A549 (cell line): ENCODE measurements around the gene INO80. TPM values are rescaled to one million over a fixed set of nuclear protein-coding genes. Genes with fewer than 3 reads are reported as not detected.

Experiments
- ATAC-seq, 2 experiments: fragments of 200-7000 bp in 1 of 2; fragments of >200 bp in 1 of 2; cut with Nextera tagmentation in 1 of 2; cut with Tn5 transposase in 1 of 2; 3 replicates each; pipeline versions ENCODE4 v1.8.0 to v1.9.1; 2018 to 2020; ENCODE audit warnings: mild to moderate bottlenecking in 1 of 2, moderate library complexity in 1 of 2
- CTCF ChIA-PET: fragments of 300-600 bp; sonication (Branson Sonifier 250); formaldehyde crosslinking; extraction: SDS; loops from one replicate; lab custom pipeline; 2021; ENCODE audit warnings: antibody characterized with exemption, inconsistent platforms; lab: Yijun Ruan, JAX
- POLR2A ChIA-PET: fragments of 350-600 bp; formaldehyde crosslinking; extraction: SDS; loops from one replicate; lab custom pipeline; 2021; ENCODE audit warnings: antibody characterized with exemption, inconsistent platforms; lab: Yijun Ruan, JAX
- DNase-seq, 2 experiments: peaks; one replicate each; pipeline versions ENCODE4 v3.0.0 to v3.0.0-alpha.2; 2011 to 2016; ENCODE audit warnings: low read depth in 1 of 2, low spot score in 1 of 2
- FAIRE-seq: peaks from 2 replicates; lab custom pipeline; 2011; peaks lifted over from hg19 to GRCh38; lab: Jason Lieb, UNC
- H3K27ac ChIP-seq, 2 experiments: fragments of >200 bp; sonication (Bioruptor Twin); formaldehyde crosslinking; 3 replicates each; pipeline ENCODE4 v1.5.1; 2016 to 2017
- H3K4me1 ChIP-seq: fragments of >200 bp; sonication (Bioruptor Twin); formaldehyde crosslinking; 3 replicates; pipeline ENCODE4 v1.6.1; 2016
- H3K4me2 ChIP-seq: fragments of >200 bp; sonication (Bioruptor Twin); formaldehyde crosslinking; 3 replicates; pipeline ENCODE4 v1.6.1; 2016
- H3K4me3 ChIP-seq: fragments of >200 bp; sonication (Bioruptor Twin); formaldehyde crosslinking; 3 replicates; pipeline ENCODE4 v1.5.1; 2016
- H3K9me3 ChIP-seq: fragments of >200 bp; sonication (Bioruptor Twin); formaldehyde crosslinking; 3 replicates; pipeline ENCODE4 v1.6.1; 2016
- BHLHE40 ChIP-seq: IDR thresholded peaks from 2 replicates; pipeline ENCODE4 v1.6.1; 2012; ENCODE audit warnings: low read depth, low read length, inconsistent platforms
- CBX2 ChIP-seq: fragments of 200-600 bp; sonication (generic); IDR thresholded peaks from 2 replicates; pipeline ENCODE4 v1.6.1; 2016; ENCODE audit warnings: low read depth, mild to moderate bottlenecking, borderline replicate concordance
- CEBPB ChIP-seq, 2 experiments: fragments of >200 bp in 1 of 2; sonication (Bioruptor Twin) in 1 of 2; formaldehyde crosslinking in 1 of 2; IDR thresholded peaks; 2 replicates each; pipeline ENCODE4 v1.6.1; 2012 to 2016
- CHD2 ChIP-seq: fragments of 150-350 bp; IDR thresholded peaks from 2 replicates; pipeline ENCODE4 v1.6.1; 2014; ENCODE audit warnings: low read length; ENCODE audit not compliant: partially characterized antibody
- CHD4 ChIP-seq: fragments of 200-600 bp; sonication (generic); IDR thresholded peaks from 2 replicates; pipeline ENCODE4 v1.6.1; 2016; ENCODE audit warnings: antibody characterized with exemption, mild to moderate bottlenecking, borderline replicate concordance
- ESRRA ChIP-seq: fragments of 150-350 bp; IDR thresholded peaks from 2 replicates; pipeline ENCODE4 v1.6.1; 2014; ENCODE audit warnings: mild to moderate bottlenecking, low read length, borderline replicate concordance
- FOXS1 ChIP-seq: fragments of 250-450 bp; sonication (Bioruptor Pico); IDR thresholded peaks from 2 replicates; pipeline ENCODE4 v1.5.0; 2020; ENCODE audit warnings: mild to moderate bottlenecking, moderate library complexity
- HDAC2 ChIP-seq: fragments of 200-600 bp; sonication (generic); IDR thresholded peaks from 2 replicates; pipeline ENCODE4 v1.6.1; 2016
- HEYL ChIP-seq: fragments of 250-450 bp; sonication (Bioruptor Pico); IDR thresholded peaks from 2 replicates; pipeline ENCODE4 v1.8.0; 2021; ENCODE audit warnings: mild to moderate bottlenecking, moderate library complexity
- HOXB5 ChIP-seq: fragments of 250-450 bp; sonication (Bioruptor Pico); IDR thresholded peaks from 2 replicates; pipeline ENCODE4 v1.5.0; 2020; ENCODE audit warnings: mild to moderate bottlenecking, moderate library complexity
- JUNB ChIP-seq: fragments of >200 bp; sonication (Bioruptor Twin); formaldehyde crosslinking; IDR thresholded peaks from 2 replicates; pipeline ENCODE4 v1.6.1; 2016
- MAZ ChIP-seq: fragments of 150-350 bp; IDR thresholded peaks from 2 replicates; pipeline ENCODE4 v1.6.1; 2014; ENCODE audit warnings: antibody characterized with exemption, low read depth, low read length, borderline replicate concordance
- NFE2L2 ChIP-seq: fragments of 150-350 bp; conservative IDR thresholded peaks from 2 replicates; pipeline ENCODE4 v1.6.1; 2014; ENCODE audit warnings: low read length
- NPAS2 ChIP-seq: fragments of 250-450 bp; sonication (Bioruptor Pico); IDR thresholded peaks from 2 replicates; pipeline ENCODE4 v1.8.0; 2022; ENCODE audit warnings: mild to moderate bottlenecking, moderate library complexity, borderline replicate concordance
- NR3C1 ChIP-seq: fragments of >200 bp; sonication (Bioruptor Twin); formaldehyde crosslinking; IDR thresholded peaks from 3 replicates; pipeline ENCODE4 v1.6.1; 2017
- RAD21 ChIP-seq, 2 experiments: fragments of >200 bp in 1 of 2; sonication (Bioruptor Twin) in 1 of 2; formaldehyde crosslinking in 1 of 2; IDR thresholded peaks in 1 of 2; conservative IDR thresholded peaks in 1 of 2; 2 replicates in 1 of 2; 3 replicates in 1 of 2; pipeline ENCODE4 v1.6.1; 2012 to 2018; ENCODE audit warnings: inconsistent platforms in 1 of 2
- RARB ChIP-seq: fragments of 250-450 bp; sonication (Bioruptor Pico); IDR thresholded peaks from 2 replicates; pipeline ENCODE4 v1.8.0; 2021; ENCODE audit warnings: mild to moderate bottlenecking, moderate library complexity
- RCOR1 ChIP-seq: fragments of 150-350 bp; IDR thresholded peaks from 2 replicates; pipeline ENCODE4 v1.6.1; 2014; ENCODE audit warnings: antibody characterized with exemption, low read length, low read depth
- RFX5 ChIP-seq: fragments of 450-650 bp; IDR thresholded peaks from 2 replicates; pipeline ENCODE4 v1.7.1; 2014; ENCODE audit warnings: antibody characterized with exemption, mild to moderate bottlenecking, moderate library complexity
- RNF2 ChIP-seq: fragments of 200-600 bp; sonication (generic); IDR thresholded peaks from 2 replicates; pipeline ENCODE4 v1.6.1; 2016; ENCODE audit warnings: low read depth, mild to moderate bottlenecking, antibody characterized with exemption, moderate library complexity, borderline replicate concordance
- TFCP2L1 ChIP-seq: fragments of 250-450 bp; sonication (Bioruptor Pico); IDR thresholded peaks from 2 replicates; pipeline ENCODE4 v1.5.0; 2021; ENCODE audit warnings: mild to moderate bottlenecking
- ZFP36 ChIP-seq: fragments of 450-650 bp; IDR thresholded peaks from 2 replicates; pipeline ENCODE4 v1.6.1; 2014; ENCODE audit warnings: borderline replicate concordance; ENCODE audit not compliant: partially characterized antibody
- ZNF302 ChIP-seq: fragments of 250-450 bp; sonication (Bioruptor Pico); IDR thresholded peaks from 2 replicates; pipeline ENCODE4 v1.9.0; 2021; ENCODE audit warnings: inconsistent platforms, mild to moderate bottlenecking, moderate library complexity
- WGBS: methylation state at CpG from one replicate; pipeline ENCODE4 v1.1.6; 2017; ENCODE audit errors: missing lambda C conversion rate; 5-methylcytosine and 5-hydroxymethylcytosine counted together
- polyA plus RNA-seq, 4 experiments: library from polyadenylated mRNA; depleted of rRNA in 3 of 4; stranded (reverse); fragments of >200 nt; fragmentation: RNase III in 1 of 4; extraction: RNeasy Plus Mini Kit Qiagen cat#74134 plus additional on column Dnase treatment in 1 of 4; gene quantifications; 2 replicates in 3 of 4; 3 replicates in 1 of 4; pipeline ENCODE4 v1.2.3, GENCODE V29; 2011 to 2017
- TF ChIP-seq, protein P1 (sequence below): fragments of 200-600 bp; sonication (generic); IDR thresholded peaks from 2 replicates; pipeline ENCODE4 v1.6.1; 2016; ENCODE audit warnings: antibody characterized with exemption, mild to moderate bottlenecking, moderate library complexity
- TF ChIP-seq, protein P2 (sequence below): fragments of 450-650 bp; IDR thresholded peaks from 2 replicates; pipeline ENCODE4 v1.6.1; 2014; ENCODE audit warnings: antibody characterized with exemption
- TF ChIP-seq, protein P3 (sequence below): fragments of >200 bp; sonication (Bioruptor Twin); formaldehyde crosslinking; IDR thresholded peaks from 3 replicates; pipeline ENCODE4 v1.6.1; 2016
- TF ChIP-seq, protein P4 (sequence below): fragments of >200 bp; sonication (Bioruptor Twin); formaldehyde crosslinking; IDR thresholded peaks from 2 replicates; pipeline ENCODE4 v1.6.1; 2016
- TF ChIP-seq, protein P5 (sequence below): fragments of 250-450 bp; sonication (Bioruptor Pico); IDR thresholded peaks from 2 replicates; pipeline ENCODE4 v1.5.0; 2020; ENCODE audit warnings: low read depth, mild to moderate bottlenecking, moderate library complexity
- TF ChIP-seq, protein P6 (sequence below): IDR thresholded peaks from 2 replicates; pipeline ENCODE4 v1.6.1; 2012
- TF ChIP-seq, protein P7 (sequence below): fragments of 250-450 bp; sonication (Bioruptor Pico); IDR thresholded peaks from 2 replicates; pipeline ENCODE4 v1.5.0; 2021; ENCODE audit warnings: mild to moderate bottlenecking, moderate library complexity, borderline replicate concordance

Gene INO80
- polyA plus RNA-seq, 2 of the 4 experiments (the other 2 are of a cell fraction): 6.7 to 10.9 TPM

DNA sequence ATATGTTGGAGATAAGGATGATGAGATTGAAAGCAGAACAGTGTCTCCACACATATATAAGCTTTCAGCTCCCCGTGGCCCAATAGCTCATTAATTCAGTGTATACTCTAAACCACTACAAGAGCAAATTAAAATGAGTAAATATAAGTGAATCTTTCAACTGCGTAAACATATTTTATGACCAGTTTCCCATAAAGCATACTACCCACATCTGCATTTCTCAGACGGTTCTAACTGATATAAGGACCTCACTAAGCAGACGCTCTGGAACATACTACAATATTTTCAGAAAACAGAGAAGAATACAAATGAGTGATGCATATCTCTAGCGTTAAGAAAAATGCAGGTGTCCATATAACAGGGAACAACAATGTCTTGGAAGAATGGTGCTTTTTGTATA lies 73.2 kb downstream of the INO80 start:
- H3K4me2 ChIP-seq: no peak overlapping the region
- H3K4me3 ChIP-seq: no peak overlapping the region
- POLR2A ChIA-PET: no interaction called here
- TF ChIP-seq HEYL (CRISPR knock-in tag) (no peak), FOXS1 (no peak), CHD2 (no peak), HOXB5 (CRISPR knock-in tag) (no peak), RAD21 (conservative IDR thresholded peaks at IDR 0.05 in 1 of 2, IDR thresholded peaks at IDR 0.05 in 1 of 2) (no peak), CBX2 (no peak), NPAS2 (CRISPR knock-in tag) (no peak), ESRRA (no peak)
- TF ChIP-seq, protein P1, sequence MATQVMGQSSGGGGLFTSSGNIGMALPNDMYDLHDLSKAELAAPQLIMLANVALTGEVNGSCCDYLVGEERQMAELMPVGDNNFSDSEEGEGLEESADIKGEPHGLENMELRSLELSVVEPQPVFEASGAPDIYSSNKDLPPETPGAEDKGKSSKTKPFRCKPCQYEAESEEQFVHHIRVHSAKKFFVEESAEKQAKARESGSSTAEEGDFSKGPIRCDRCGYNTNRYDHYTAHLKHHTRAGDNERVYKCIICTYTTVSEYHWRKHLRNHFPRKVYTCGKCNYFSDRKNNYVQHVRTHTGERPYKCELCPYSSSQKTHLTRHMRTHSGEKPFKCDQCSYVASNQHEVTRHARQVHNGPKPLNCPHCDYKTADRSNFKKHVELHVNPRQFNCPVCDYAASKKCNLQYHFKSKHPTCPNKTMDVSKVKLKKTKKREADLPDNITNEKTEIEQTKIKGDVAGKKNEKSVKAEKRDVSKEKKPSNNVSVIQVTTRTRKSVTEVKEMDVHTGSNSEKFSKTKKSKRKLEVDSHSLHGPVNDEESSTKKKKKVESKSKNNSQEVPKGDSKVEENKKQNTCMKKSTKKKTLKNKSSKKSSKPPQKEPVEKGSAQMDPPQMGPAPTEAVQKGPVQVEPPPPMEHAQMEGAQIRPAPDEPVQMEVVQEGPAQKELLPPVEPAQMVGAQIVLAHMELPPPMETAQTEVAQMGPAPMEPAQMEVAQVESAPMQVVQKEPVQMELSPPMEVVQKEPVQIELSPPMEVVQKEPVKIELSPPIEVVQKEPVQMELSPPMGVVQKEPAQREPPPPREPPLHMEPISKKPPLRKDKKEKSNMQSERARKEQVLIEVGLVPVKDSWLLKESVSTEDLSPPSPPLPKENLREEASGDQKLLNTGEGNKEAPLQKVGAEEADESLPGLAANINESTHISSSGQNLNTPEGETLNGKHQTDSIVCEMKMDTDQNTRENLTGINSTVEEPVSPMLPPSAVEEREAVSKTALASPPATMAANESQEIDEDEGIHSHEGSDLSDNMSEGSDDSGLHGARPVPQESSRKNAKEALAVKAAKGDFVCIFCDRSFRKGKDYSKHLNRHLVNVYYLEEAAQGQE: no peak
- TF ChIP-seq, protein P2, sequence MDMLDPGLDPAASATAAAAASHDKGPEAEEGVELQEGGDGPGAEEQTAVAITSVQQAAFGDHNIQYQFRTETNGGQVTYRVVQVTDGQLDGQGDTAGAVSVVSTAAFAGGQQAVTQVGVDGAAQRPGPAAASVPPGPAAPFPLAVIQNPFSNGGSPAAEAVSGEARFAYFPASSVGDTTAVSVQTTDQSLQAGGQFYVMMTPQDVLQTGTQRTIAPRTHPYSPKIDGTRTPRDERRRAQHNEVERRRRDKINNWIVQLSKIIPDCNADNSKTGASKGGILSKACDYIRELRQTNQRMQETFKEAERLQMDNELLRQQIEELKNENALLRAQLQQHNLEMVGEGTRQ: no peak
- TF ChIP-seq, protein P3, sequence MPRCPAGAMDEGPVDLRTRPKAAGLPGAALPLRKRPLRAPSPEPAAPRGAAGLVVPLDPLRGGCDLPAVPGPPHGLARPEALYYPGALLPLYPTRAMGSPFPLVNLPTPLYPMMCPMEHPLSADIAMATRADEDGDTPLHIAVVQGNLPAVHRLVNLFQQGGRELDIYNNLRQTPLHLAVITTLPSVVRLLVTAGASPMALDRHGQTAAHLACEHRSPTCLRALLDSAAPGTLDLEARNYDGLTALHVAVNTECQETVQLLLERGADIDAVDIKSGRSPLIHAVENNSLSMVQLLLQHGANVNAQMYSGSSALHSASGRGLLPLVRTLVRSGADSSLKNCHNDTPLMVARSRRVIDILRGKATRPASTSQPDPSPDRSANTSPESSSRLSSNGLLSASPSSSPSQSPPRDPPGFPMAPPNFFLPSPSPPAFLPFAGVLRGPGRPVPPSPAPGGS: no peak
- TF ChIP-seq, protein P4, sequence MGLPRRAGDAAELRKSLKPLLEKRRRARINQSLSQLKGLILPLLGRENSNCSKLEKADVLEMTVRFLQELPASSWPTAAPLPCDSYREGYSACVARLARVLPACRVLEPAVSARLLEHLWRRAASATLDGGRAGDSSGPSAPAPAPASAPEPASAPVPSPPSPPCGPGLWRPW: no peak
- TF ChIP-seq, protein P5, sequence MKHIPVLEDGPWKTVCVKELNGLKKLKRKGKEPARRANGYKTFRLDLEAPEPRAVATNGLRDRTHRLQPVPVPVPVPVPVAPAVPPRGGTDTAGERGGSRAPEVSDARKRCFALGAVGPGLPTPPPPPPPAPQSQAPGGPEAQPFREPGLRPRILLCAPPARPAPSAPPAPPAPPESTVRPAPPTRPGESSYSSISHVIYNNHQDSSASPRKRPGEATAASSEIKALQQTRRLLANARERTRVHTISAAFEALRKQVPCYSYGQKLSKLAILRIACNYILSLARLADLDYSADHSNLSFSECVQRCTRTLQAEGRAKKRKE (CRISPR knock-in tag): no peak
- no peak for DNase-seq
- no peaks in the 10 kb centered on the region for H3K4me1 ChIP-seq
- H3K9me3 ChIP-seq: no peaks in the 10 kb centered on the region
- ATAC-seq: no peak
- 93% methylated on average over 5 of the region's 5 CpGs for WGBS
- no peak overlapping the region for H3K27ac ChIP-seq
- CTCF ChIA-PET: interaction anchor here (0.5 to 1.9 kb wide), 3 partner anchors 15 to 101 kb away, joined by 3 to 5 read pairs (median 3); no protein-coding TSS in a partner anchor
- FAIRE-seq: no peak

DNA sequence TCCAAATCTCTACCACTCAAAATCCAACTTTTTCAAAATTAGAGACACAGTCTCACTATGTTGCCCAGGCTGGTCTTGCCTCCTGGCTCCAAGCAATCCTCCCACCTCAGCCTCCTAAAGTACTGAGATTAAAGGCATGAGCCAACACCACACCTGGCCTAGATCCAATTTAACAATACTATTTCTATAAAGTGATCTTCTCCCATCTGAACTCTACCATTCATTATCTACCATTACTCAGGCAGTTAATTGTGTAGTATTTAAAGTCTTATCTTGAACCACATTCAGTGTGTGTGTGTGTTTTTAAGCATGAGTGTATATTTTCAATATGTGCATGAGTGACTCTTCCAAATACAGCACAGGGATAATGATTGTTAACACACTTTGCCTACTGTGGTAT lies 77.0 kb downstream of the INO80 start:
- Histone ChIP-seq H3K27ac (no peak overlapping the region), H3K4me2 (no peak overlapping the region), H3K4me1 (no peaks in the 10 kb centered on the region), H3K9me3 (no peaks in the 10 kb centered on the region), H3K4me3 (no peak overlapping the region)
- ChIA-PET CTCF (interaction anchor here (1.7 kb wide), 1 partner anchor 17 kb away, joined by 3 read pairs; no protein-coding TSS in a partner anchor), POLR2A (no interaction called here)
- DNase-seq (no peak), FAIRE-seq (no peak), ATAC-seq (no peak)
- no peak for TF ChIP-seq CHD4
- no peak for TF ChIP-seq JUNB
- no peak for TF ChIP-seq RNF2
- no peak for TF ChIP-seq CEBPB (IDR thresholded peaks at IDR 0.05)
- TF ChIP-seq ZFP36: no peak
- TF ChIP-seq, protein P6, sequence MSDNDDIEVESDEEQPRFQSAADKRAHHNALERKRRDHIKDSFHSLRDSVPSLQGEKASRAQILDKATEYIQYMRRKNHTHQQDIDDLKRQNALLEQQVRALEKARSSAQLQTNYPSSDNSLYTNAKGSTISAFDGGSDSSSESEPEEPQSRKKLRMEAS: no peak
- TF ChIP-seq RCOR1: no peak
- no peak for TF ChIP-seq MAZ
- TF ChIP-seq TFCP2L1: no peak
- TF ChIP-seq ZNF302 (CRISPR knock-in tag): no peak
- no peak for TF ChIP-seq HDAC2
- no peak for TF ChIP-seq NR3C1
- TF ChIP-seq RFX5: no peak
- no peak for TF ChIP-seq RARB (CRISPR knock-in tag)
- TF ChIP-seq BHLHE40: no peak
- TF ChIP-seq NFE2L2: no peak
- TF ChIP-seq FOXS1: no peak
- TF ChIP-seq, protein P7, sequence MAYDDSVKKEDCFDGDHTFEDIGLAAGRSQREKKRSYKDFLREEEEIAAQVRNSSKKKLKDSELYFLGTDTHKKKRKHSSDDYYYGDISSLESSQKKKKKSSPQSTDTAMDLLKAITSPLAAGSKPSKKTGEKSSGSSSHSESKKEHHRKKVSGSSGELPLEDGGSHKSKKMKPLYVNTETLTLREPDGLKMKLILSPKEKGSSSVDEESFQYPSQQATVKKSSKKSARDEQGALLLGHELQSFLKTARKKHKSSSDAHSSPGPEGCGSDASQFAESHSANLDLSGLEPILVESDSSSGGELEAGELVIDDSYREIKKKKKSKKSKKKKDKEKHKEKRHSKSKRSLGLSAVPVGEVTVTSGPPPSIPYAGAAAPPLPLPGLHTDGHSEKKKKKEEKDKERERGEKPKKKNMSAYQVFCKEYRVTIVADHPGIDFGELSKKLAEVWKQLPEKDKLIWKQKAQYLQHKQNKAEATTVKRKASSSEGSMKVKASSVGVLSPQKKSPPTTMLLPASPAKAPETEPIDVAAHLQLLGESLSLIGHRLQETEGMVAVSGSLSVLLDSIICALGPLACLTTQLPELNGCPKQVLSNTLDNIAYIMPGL (CRISPR knock-in tag): no peak
